Measurements from ENCODE around the gene FAAH. TPM values are rescaled to one million over a fixed set of nuclear protein-coding genes. Genes with fewer than 3 reads are reported as not detected.

Gene FAAH
- total and polyA plus RNA-seq, 2 of the 13 experiments (the other 11 are each of a cell fraction or from before 2014, with no cell fraction given): 5.4 to 11.0 TPM

DNA sequence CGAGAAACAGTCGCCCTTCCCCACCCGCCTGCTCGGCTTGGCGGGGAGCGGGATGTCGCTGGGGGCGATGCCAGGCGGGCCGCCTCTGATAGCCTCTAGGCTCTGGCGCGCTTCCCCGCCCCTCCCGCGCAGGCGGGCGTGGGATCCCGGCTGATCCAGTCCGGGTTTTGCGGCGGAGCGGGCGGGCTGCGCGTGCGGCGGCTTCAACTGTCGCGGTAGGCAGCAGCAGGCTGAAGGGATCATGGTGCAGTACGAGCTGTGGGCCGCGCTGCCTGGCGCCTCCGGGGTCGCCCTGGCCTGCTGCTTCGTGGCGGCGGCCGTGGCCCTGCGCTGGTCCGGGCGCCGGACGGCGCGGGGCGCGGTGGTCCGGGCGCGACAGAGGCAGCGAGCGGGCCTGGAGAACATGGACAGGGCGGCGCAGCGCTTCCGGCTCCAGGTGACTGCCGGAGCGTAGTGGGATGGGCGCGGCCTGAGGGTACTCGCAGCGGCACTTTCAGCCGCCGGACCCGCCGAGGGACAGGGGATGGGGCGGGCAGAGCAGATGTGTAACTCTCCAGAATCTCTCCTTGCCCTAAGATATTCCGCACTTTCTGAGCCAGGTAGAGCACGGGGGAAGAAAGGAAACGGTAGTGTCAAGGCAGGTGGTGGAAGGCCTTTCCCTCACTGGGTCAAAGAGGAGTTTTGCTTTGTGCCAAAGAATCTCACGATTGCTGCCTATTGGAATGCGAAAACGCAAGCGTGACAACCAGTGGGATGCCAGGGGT, at the start of gene FAAH (continued):
- TF ChIP-seq ZNF34 (CRISPR knock-in tag; IDR thresholded peaks at IDR 0.05; ENCODE audit: borderline replicate concordance) (peak; percentile 72; the same call in 1 of the 2 replicates), MED1 (CRISPR knock-in tag; IDR thresholded peaks at IDR 0.05) (peak; percentile 61), ZNF331 (CRISPR knock-in tag; IDR thresholded peaks at IDR 0.05) (peak; percentile 86), ZNF788 (CRISPR knock-in tag; IDR thresholded peaks at IDR 0.05; ENCODE audit: borderline replicate concordance) (peak; percentile 90; the same call in 1 of the 2 replicates), ZNF335 (CRISPR knock-in tag; IDR thresholded peaks at IDR 0.05) (no peak), ZNF441 (CRISPR knock-in tag; IDR thresholded peaks at IDR 0.05; ENCODE audit: borderline replicate concordance) (peak; percentile 41; the same call in 1 of the 2 replicates), ZSCAN20 (CRISPR knock-in tag; IDR thresholded peaks at IDR 0.05; ENCODE audit: borderline replicate concordance) (peak; percentile 97), FOSL1 (CRISPR knock-in tag; IDR thresholded peaks at IDR 0.05; ENCODE audit: borderline replicate concordance) (peak; percentile 12; the same call in 1 of the 2 replicates), FOXO1 (CRISPR knock-in tag; IDR thresholded peaks at IDR 0.05) (peak; percentile 51), CENPT (CRISPR knock-in tag; IDR thresholded peaks at IDR 0.05; ENCODE audit: low read depth) (peak; percentile 95), GFI1 (CRISPR knock-in tag; IDR thresholded peaks at IDR 0.05; ENCODE audit: borderline replicate concordance) (no peak), AHR (CRISPR knock-in tag; IDR thresholded peaks at IDR 0.05) (no peak), XRCC5 (optimal IDR thresholded peaks at IDR 0.05; ENCODE audit: low read length) (no peak), GTF2F1 (IDR thresholded peaks at IDR 0.05; ENCODE audit: low read length) (no peak)
- TF ChIP-seq, protein P1, sequence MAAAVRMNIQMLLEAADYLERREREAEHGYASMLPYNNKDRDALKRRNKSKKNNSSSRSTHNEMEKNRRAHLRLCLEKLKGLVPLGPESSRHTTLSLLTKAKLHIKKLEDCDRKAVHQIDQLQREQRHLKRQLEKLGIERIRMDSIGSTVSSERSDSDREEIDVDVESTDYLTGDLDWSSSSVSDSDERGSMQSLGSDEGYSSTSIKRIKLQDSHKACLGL (CRISPR knock-in tag; IDR thresholded peaks at IDR 0.05): peak; percentile 90
- TF ChIP-seq, protein P2, sequence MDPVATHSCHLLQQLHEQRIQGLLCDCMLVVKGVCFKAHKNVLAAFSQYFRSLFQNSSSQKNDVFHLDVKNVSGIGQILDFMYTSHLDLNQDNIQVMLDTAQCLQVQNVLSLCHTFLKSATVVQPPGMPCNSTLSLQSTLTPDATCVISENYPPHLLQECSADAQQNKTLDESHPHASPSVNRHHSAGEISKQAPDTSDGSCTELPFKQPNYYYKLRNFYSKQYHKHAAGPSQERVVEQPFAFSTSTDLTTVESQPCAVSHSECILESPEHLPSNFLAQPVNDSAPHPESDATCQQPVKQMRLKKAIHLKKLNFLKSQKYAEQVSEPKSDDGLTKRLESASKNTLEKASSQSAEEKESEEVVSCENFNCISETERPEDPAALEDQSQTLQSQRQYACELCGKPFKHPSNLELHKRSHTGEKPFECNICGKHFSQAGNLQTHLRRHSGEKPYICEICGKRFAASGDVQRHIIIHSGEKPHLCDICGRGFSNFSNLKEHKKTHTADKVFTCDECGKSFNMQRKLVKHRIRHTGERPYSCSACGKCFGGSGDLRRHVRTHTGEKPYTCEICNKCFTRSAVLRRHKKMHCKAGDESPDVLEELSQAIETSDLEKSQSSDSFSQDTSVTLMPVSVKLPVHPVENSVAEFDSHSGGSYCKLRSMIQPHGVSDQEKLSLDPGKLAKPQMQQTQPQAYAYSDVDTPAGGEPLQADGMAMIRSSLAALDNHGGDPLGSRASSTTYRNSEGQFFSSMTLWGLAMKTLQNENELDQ (CRISPR knock-in tag; IDR thresholded peaks at IDR 0.05; ENCODE audit: borderline replicate concordance): 0 out of 2 replicates have a peak, but pooled peaks have one; percentile 38
- TF ChIP-seq, protein P3, sequence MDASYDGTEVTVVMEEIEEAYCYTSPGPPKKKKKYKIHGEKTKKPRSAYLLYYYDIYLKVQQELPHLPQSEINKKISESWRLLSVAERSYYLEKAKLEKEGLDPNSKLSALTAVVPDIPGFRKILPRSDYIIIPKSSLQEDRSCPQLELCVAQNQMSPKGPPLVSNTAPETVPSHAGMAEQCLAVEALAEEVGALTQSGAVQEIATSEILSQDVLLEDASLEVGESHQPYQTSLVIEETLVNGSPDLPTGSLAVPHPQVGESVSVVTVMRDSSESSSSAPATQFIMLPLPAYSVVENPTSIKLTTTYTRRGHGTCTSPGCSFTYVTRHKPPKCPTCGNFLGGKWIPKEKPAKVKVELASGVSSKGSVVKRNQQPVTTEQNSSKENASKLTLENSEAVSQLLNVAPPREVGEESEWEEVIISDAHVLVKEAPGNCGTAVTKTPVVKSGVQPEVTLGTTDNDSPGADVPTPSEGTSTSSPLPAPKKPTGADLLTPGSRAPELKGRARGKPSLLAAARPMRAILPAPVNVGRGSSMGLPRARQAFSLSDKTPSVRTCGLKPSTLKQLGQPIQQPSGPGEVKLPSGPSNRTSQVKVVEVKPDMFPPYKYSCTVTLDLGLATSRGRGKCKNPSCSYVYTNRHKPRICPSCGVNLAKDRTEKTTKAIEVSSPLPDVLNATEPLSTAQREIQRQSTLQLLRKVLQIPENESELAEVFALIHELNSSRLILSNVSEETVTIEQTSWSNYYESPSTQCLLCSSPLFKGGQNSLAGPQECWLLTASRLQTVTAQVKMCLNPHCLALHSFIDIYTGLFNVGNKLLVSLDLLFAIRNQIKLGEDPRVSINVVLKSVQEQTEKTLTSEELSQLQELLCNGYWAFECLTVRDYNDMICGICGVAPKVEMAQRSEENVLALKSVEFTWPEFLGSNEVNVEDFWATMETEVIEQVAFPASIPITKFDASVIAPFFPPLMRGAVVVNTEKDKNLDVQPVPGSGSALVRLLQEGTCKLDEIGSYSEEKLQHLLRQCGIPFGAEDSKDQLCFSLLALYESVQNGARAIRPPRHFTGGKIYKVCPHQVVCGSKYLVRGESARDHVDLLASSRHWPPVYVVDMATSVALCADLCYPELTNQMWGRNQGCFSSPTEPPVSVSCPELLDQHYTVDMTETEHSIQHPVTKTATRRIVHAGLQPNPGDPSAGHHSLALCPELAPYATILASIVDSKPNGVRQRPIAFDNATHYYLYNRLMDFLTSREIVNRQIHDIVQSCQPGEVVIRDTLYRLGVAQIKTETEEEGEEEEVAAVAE (CRISPR knock-in tag; IDR thresholded peaks at IDR 0.05; ENCODE audit: borderline replicate concordance): no peak
- TF ChIP-seq, protein P4, sequence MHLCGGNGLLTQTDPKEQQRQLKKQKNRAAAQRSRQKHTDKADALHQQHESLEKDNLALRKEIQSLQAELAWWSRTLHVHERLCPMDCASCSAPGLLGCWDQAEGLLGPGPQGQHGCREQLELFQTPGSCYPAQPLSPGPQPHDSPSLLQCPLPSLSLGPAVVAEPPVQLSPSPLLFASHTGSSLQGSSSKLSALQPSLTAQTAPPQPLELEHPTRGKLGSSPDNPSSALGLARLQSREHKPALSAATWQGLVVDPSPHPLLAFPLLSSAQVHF (CRISPR knock-in tag; IDR thresholded peaks at IDR 0.05): peak; percentile 79; the same call in 1 of the 2 replicates
